HG03565 (cell line): ENCODE results near the gene ZSCAN4.

Experiments
- ATAC-seq: cut with Tn5 transposase; IDR thresholded peaks from one replicate; pipeline ENCODE4 v1.9.1; 2021; ENCODE audit warnings: mild to moderate bottlenecking, moderate library complexity; ENCODE audit not compliant: unreplicated experiment

Gene ZSCAN4

GRCh38 chr19:57675881-57676280 is 7.1 kb downstream of the ZSCAN4 start:
- no peak for ATAC-seq

GRCh38 chr19:57682226-57682766 is 13.6 kb downstream of the ZSCAN4 start:
- ATAC-seq: no peak

GRCh38 chr19:57686727-57687126 is 18.0 kb downstream of the ZSCAN4 start:
- no peak for ATAC-seq

GRCh38 chr19:57687363-57688010 is 18.8 kb downstream of the ZSCAN4 start:
- no peak for ATAC-seq

- ATAC-seq: no peak
Measured at GRCh38 chr19:57688011-57688763, 19.5 kb downstream of the ZSCAN4 start.

GRCh38 chr19:57689750-57690149 is 21.0 kb downstream of the ZSCAN4 start:
- no peak for ATAC-seq

- no peak for ATAC-seq
Measured at GRCh38 chr19:57701625-57702024, 32.9 kb downstream of the ZSCAN4 start.

- no peak for ATAC-seq
Measured at GRCh38 chr19:57706346-57706745, 37.6 kb downstream of the ZSCAN4 start.

GRCh38 chr19:57708641-57709361 is 40.1 kb downstream of the ZSCAN4 start, which contains the start of gene ZNF154:
Gene ZNF154, minus strand, starts transcription at chr19:57709204. Its CDS starts 233 bp downstream, at chr19:57708971.
- no peak for ATAC-seq

GRCh38 chr19:57709616-57710015 is 40.9 kb downstream of the ZSCAN4 start:
- ATAC-seq: no peak

- no peak for ATAC-seq
Measured at GRCh38 chr19:57712222-57712621, 43.5 kb downstream of the ZSCAN4 start.

- ATAC-seq: no peak
Measured at GRCh38 chr19:57719424-57719823, 50.7 kb downstream of the ZSCAN4 start.

GRCh38 chr19:57719901-57720519 is 51.3 kb downstream of the ZSCAN4 start:
- no peak for ATAC-seq

GRCh38 chr19:57720878-57721277 is 52.1 kb downstream of the ZSCAN4 start:
- ATAC-seq: no peak
